HCT116 (cell line): ENCODE results near the gene PRXL2C.

Experiments used
- EZH2 ChIP-seq: fragments of 200-600 bp; sonication (generic); IDR thresholded peaks from 2 replicates; pipeline ENCODE4 v1.6.1; 2017; ENCODE audit warnings: antibody characterized with exemption, mixed run types
- POLR2A ChIP-seq: IDR thresholded peaks from 2 replicates; pipeline ENCODE4 v1.7.0; 2011; ENCODE audit warnings: borderline replicate concordance; ENCODE audit not compliant: insufficient read depth, insufficient read length; ENCODE audit errors: extremely low read depth
- POLR2AphosphoS5 ChIP-seq: IDR thresholded peaks from 2 replicates; pipeline ENCODE4 v1.6.1; 2011; ENCODE audit warnings: mild to moderate bottlenecking, low read depth, low read length, moderate library complexity
- SP1 ChIP-seq: IDR thresholded peaks from 2 replicates; pipeline ENCODE4 v1.6.1; 2012; ENCODE audit warnings: low read depth
- SRF ChIP-seq: IDR thresholded peaks from 2 replicates; pipeline ENCODE4 v1.6.1; 2012; ENCODE audit warnings: low read depth
- TF ChIP-seq, protein P1 (sequence below), 3 experiments: fragments of 200-600 bp in 1 of 3; sonication (generic) in 1 of 3; IDR thresholded peaks in 2 of 3; conservative IDR thresholded peaks in 1 of 3; 2 replicates each; pipeline ENCODE4 v1.5.1; 2012 to 2017; ENCODE audit warnings: low read depth in 2 of 3, low read length in 2 of 3, antibody characterized with exemption in 1 of 3, borderline replicate concordance in 1 of 3, control low read depth in 1 of 3, mild to moderate bottlenecking in 1 of 3, mixed read lengths in 1 of 3, mixed run types in 1 of 3, moderate library complexity in 1 of 3; ENCODE audit not compliant: insufficient read depth in 1 of 3
- TF ChIP-seq, protein P2 (sequence below): IDR thresholded peaks from 2 replicates; pipeline ENCODE4 v1.6.1; 2011; ENCODE audit warnings: mild to moderate bottlenecking, low read length, moderate library complexity; ENCODE audit not compliant: insufficient replicate concordance; ENCODE audit errors: extremely low read depth
- TF ChIP-seq, protein P3 (sequence below): IDR thresholded peaks from 2 replicates; pipeline ENCODE4 v1.6.1; 2012; ENCODE audit warnings: low read depth

DNA sequence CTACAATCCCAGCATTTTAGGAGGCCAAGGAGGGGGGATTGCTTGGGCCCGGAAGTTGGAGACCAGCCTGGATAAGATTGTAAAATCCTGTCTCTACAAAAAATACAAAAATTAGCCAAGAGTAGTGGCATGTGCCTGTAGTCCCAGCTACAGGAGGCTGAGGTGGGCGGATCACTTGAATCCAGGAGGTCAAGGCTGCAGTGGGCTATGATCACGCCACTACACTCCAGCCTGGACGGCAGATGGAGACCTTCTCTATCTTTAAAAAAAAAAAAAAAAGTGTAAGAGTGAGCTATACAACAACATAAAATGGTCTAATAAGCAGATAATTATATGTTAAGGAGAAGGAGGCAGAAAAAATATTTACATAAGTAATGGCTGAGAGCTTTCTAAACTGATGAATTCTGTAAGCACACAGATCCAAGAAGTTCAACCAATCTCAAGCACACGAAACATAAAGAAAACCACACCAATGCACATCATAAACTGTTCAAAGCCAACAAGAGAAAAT is 58.5 kb downstream of the PRXL2C start:
- TF ChIP-seq, protein P1, sequence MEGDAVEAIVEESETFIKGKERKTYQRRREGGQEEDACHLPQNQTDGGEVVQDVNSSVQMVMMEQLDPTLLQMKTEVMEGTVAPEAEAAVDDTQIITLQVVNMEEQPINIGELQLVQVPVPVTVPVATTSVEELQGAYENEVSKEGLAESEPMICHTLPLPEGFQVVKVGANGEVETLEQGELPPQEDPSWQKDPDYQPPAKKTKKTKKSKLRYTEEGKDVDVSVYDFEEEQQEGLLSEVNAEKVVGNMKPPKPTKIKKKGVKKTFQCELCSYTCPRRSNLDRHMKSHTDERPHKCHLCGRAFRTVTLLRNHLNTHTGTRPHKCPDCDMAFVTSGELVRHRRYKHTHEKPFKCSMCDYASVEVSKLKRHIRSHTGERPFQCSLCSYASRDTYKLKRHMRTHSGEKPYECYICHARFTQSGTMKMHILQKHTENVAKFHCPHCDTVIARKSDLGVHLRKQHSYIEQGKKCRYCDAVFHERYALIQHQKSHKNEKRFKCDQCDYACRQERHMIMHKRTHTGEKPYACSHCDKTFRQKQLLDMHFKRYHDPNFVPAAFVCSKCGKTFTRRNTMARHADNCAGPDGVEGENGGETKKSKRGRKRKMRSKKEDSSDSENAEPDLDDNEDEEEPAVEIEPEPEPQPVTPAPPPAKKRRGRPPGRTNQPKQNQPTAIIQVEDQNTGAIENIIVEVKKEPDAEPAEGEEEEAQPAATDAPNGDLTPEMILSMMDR (IDR thresholded peaks at IDR 0.05 in 2 of 3, conservative IDR thresholded peaks at IDR 0.05 in 1 of 3; ENCODE audit: borderline replicate concordance in 1 of 3, insufficient read depth in 1 of 3, low read depth in 2 of 3, low read length in 2 of 3): no peak
- no peak for TF ChIP-seq SP1
- TF ChIP-seq, protein P2, sequence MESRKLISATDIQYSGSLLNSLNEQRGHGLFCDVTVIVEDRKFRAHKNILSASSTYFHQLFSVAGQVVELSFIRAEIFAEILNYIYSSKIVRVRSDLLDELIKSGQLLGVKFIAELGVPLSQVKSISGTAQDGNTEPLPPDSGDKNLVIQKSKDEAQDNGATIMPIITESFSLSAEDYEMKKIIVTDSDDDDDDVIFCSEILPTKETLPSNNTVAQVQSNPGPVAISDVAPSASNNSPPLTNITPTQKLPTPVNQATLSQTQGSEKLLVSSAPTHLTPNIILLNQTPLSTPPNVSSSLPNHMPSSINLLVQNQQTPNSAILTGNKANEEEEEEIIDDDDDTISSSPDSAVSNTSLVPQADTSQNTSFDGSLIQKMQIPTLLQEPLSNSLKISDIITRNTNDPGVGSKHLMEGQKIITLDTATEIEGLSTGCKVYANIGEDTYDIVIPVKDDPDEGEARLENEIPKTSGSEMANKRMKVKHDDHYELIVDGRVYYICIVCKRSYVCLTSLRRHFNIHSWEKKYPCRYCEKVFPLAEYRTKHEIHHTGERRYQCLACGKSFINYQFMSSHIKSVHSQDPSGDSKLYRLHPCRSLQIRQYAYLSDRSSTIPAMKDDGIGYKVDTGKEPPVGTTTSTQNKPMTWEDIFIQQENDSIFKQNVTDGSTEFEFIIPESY: no peak
- no peak for TF ChIP-seq SRF
- TF ChIP-seq POLR2A: no peak
- TF ChIP-seq, protein P3, sequence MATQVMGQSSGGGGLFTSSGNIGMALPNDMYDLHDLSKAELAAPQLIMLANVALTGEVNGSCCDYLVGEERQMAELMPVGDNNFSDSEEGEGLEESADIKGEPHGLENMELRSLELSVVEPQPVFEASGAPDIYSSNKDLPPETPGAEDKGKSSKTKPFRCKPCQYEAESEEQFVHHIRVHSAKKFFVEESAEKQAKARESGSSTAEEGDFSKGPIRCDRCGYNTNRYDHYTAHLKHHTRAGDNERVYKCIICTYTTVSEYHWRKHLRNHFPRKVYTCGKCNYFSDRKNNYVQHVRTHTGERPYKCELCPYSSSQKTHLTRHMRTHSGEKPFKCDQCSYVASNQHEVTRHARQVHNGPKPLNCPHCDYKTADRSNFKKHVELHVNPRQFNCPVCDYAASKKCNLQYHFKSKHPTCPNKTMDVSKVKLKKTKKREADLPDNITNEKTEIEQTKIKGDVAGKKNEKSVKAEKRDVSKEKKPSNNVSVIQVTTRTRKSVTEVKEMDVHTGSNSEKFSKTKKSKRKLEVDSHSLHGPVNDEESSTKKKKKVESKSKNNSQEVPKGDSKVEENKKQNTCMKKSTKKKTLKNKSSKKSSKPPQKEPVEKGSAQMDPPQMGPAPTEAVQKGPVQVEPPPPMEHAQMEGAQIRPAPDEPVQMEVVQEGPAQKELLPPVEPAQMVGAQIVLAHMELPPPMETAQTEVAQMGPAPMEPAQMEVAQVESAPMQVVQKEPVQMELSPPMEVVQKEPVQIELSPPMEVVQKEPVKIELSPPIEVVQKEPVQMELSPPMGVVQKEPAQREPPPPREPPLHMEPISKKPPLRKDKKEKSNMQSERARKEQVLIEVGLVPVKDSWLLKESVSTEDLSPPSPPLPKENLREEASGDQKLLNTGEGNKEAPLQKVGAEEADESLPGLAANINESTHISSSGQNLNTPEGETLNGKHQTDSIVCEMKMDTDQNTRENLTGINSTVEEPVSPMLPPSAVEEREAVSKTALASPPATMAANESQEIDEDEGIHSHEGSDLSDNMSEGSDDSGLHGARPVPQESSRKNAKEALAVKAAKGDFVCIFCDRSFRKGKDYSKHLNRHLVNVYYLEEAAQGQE: no peak
- TF ChIP-seq EZH2: no peak
- no peak for TF ChIP-seq POLR2AphosphoS5
